A673 (cell line): ENCODE measurements around the gene ZGRF1. TPM values are rescaled to one million over a fixed set of nuclear protein-coding genes. Genes with fewer than 3 reads are reported as not detected.

Experiments used
- BruUV-seq: library from RNA; stranded (reverse); fragments of 400-500 nt; replicated peaks from 2 replicates; lab custom pipeline; 2021; lab: Mats Ljungman, UMichigan
- CTCF ChIA-PET: fragments of 300-600 bp; sonication (Branson Sonifier 250); formaldehyde crosslinking; loops from one replicate; lab custom pipeline; 2022; ENCODE audit warnings: antibody characterized with exemption; lab: Charles Lee
- POLR2A ChIA-PET: fragments of 300-600 bp; sonication (Branson Sonifier 250); formaldehyde crosslinking; loops from one replicate; lab custom pipeline; 2022; ENCODE audit warnings: antibody characterized with exemption; ENCODE audit not compliant: low non-redundant PET; lab: Charles Lee
- DNase-seq: peaks from one replicate; pipeline ENCODE4 v3.0.0-alpha.2; 2015; ENCODE audit warnings: low spot score
- H3K27ac ChIP-seq: fragments of 200-600 bp; sonication (generic); 2 replicates; pipeline ENCODE4 v1.5.1; 2016; ENCODE audit warnings: mixed run types, low read depth, mild to moderate bottlenecking, mixed read lengths, antibody characterized with exemption, low read length; ENCODE audit not compliant: poor library complexity, severe bottlenecking
- H3K27me3 ChIP-seq: fragments of 200-600 bp; sonication (generic); replicated peaks from 2 replicates; pipeline ENCODE4 v1.6.1; 2017; ENCODE audit warnings: mixed run types, low read depth, mild to moderate bottlenecking, mixed read lengths, antibody characterized with exemption, low read length; ENCODE audit not compliant: insufficient read depth, poor library complexity
- H3K36me3 ChIP-seq: fragments of 200-600 bp; sonication (generic); 2 replicates; pipeline ENCODE4 v1.6.1; 2016; ENCODE audit warnings: mixed run types, mild to moderate bottlenecking, mixed read lengths, antibody characterized with exemption, low read length; ENCODE audit not compliant: insufficient read depth, poor library complexity, severe bottlenecking
- H3K4me1 ChIP-seq: fragments of 200-600 bp; sonication (generic); 2 replicates; pipeline ENCODE4 v1.6.1; 2017; ENCODE audit warnings: mixed run types, mild to moderate bottlenecking, mixed read lengths, antibody characterized with exemption, low read length; ENCODE audit not compliant: insufficient read depth, poor library complexity, severe bottlenecking
- H3K4me3 ChIP-seq: fragments of 200-600 bp; sonication (generic); 2 replicates; pipeline ENCODE4 v1.5.1; 2016; ENCODE audit warnings: low read depth, mixed run types, mild to moderate bottlenecking, mixed read lengths, low read length; ENCODE audit not compliant: poor library complexity, severe bottlenecking
- H3K9me3 ChIP-seq: fragments of 200-600 bp; sonication (generic); 2 replicates; pipeline ENCODE4 v1.6.1; 2016; ENCODE audit warnings: mixed run types, low read depth, mild to moderate bottlenecking, mixed read lengths, antibody characterized with exemption, low read length; ENCODE audit not compliant: poor library complexity, severe bottlenecking
- CTCF ChIP-seq: fragments of 300-800, 200-600 bp; sonication (generic); conservative IDR thresholded peaks from 2 replicates; pipeline ENCODE4 v1.5.1; 2017; ENCODE audit warnings: low read depth, mild to moderate bottlenecking, antibody characterized with exemption, low read length, moderate library complexity, mixed read lengths
- EZH2 ChIP-seq: fragments of 200-600 bp; sonication (generic); IDR thresholded peaks from 2 replicates; pipeline ENCODE4 v1.6.1; 2017; ENCODE audit warnings: borderline replicate concordance, low read depth, mild to moderate bottlenecking, mixed read lengths, antibody characterized with exemption, low read length; ENCODE audit not compliant: poor library complexity, severe bottlenecking
- intact Hi-C: fragments of 100-400 bp; cut with micrococcal nuclease; formaldehyde crosslinking; loops from one replicate; pipeline ENCODE4 v1.10.0; 2022; ENCODE audit not compliant: unreplicated experiment
- total RNA-seq: library from RNA; stranded (reverse); gene quantifications from 2 replicates; pipeline ENCODE4 v1.2.3, GENCODE V29; 2021

ZGRF1 gene
- total RNA-seq, 1 experiment from 2014 or later, result 31.4 TPM

GRCh38 chr4:112652216-112652615 lies 15.5 kb upstream of the ZGRF1 start:
- H3K36me3 ChIP-seq, result peaks cover 39% of the 10 kb centered on the region
- intact Hi-C loops, result no loop called here
- no TSS peak for BruUV-seq
- DNase-seq, result no peak
- H3K4me1 ChIP-seq, result peaks cover 10% of the 10 kb centered on the region
- no peaks in the 10 kb centered on the region for H3K9me3 ChIP-seq
- no peak for TF ChIP-seq CTCF
- no peak for TF ChIP-seq EZH2
- ChIA-PET CTCF (interaction anchor here (0.6 kb wide), 1 partner anchor 422 kb away, joined by 8 read pairs; no protein-coding TSS in a partner anchor), POLR2A (no interaction called here)
- H3K4me3 ChIP-seq, result no peak overlapping the region
- H3K27me3 ChIP-seq, result no peaks in the 10 kb centered on the region
- no peak overlapping the region for H3K27ac ChIP-seq

- intact Hi-C loops, result no loop called here
- peaks cover 10% of the 10 kb centered on the region for H3K4me1 ChIP-seq
- ChIA-PET CTCF (no interaction called here), POLR2A (no interaction called here)
- no TSS peak for BruUV-seq
- H3K9me3 ChIP-seq, result no peaks in the 10 kb centered on the region
- TF ChIP-seq CTCF (no peak), EZH2 (no peak)
- no peak overlapping the region for H3K4me3 ChIP-seq
- H3K27ac ChIP-seq, result no peak overlapping the region
- H3K27me3 ChIP-seq, result no peaks in the 10 kb centered on the region
- DNase-seq, result no peak
- H3K36me3 ChIP-seq, result peaks cover 43% of the 10 kb centered on the region
Observed at GRCh38 chr4:112651641-112652040, 14.9 kb upstream of the ZGRF1 start.

- H3K27me3 ChIP-seq, result no peaks in the 10 kb centered on the region
- CTCF ChIA-PET, result no interaction called here
Observed at GRCh38 chr4:112650332-112650731, 13.6 kb upstream of the ZGRF1 start.

More at GRCh38 chr4:112650332-112650731, 13.6 kb upstream of the ZGRF1 start:
- BruUV-seq, result no TSS peak
- Histone ChIP-seq H3K4me3 (no peak overlapping the region), H3K9me3 (no peaks in the 10 kb centered on the region), H3K36me3 (peaks cover 51% of the 10 kb centered on the region), H3K4me1 (peaks cover 10% of the 10 kb centered on the region), H3K27ac (no peak overlapping the region)
- TF ChIP-seq EZH2 (no peak), CTCF (no peak)
- intact Hi-C loops, result no loop called here
- no peak for DNase-seq
- POLR2A ChIA-PET, result no interaction called here
